Upper lobe of left lung (tissue), 4 donors: ENCODE results near the gene BOC.

Experiments
- POLR2A ChIP-seq, 4 donors: fragments of 450-650 bp; IDR thresholded peaks; one replicate each; pipeline ENCODE4 v1.5.1; 2016 to 2017; ENCODE audit warnings: antibody characterized with exemption in 4 of 4, mild to moderate bottlenecking in 2 of 4
- POLR2AphosphoS5 ChIP-seq, 2 donors: sonication (generic); formaldehyde crosslinking; IDR thresholded peaks; one replicate each; pipeline ENCODE4 v1.5.1; 2017; ENCODE audit warnings: antibody characterized with exemption in 2 of 2
- TF ChIP-seq, protein P1 (sequence below), 6 experiments: fragments of 450-650 bp in 4 of 6; fragments of 200-600 bp in 2 of 6; sonication (generic) in 2 of 6; IDR thresholded peaks; one replicate each; pipeline ENCODE4 v1.5.1; 2016 to 2019; ENCODE audit warnings: antibody characterized with exemption in 6 of 6

DNA sequence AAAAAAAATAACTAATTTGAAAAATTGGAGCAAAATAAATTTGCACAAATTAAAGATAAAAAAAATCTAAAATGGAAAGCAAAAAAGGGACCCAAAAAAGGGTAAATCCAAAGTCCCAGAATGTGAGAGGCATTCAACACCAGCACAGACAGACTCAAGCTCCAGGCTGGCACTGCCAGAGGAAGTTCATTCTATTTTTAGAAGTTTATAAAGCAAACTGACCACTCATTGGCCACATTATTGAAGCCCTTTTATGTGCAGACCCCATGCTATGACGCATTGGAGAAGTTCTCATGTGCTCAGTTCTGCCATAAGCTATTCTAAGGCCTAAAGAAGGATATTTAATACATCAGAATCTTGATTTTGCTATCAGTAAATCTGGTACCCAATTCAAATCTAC, 17.6 kb upstream of the BOC start:
- TF ChIP-seq, protein P1, sequence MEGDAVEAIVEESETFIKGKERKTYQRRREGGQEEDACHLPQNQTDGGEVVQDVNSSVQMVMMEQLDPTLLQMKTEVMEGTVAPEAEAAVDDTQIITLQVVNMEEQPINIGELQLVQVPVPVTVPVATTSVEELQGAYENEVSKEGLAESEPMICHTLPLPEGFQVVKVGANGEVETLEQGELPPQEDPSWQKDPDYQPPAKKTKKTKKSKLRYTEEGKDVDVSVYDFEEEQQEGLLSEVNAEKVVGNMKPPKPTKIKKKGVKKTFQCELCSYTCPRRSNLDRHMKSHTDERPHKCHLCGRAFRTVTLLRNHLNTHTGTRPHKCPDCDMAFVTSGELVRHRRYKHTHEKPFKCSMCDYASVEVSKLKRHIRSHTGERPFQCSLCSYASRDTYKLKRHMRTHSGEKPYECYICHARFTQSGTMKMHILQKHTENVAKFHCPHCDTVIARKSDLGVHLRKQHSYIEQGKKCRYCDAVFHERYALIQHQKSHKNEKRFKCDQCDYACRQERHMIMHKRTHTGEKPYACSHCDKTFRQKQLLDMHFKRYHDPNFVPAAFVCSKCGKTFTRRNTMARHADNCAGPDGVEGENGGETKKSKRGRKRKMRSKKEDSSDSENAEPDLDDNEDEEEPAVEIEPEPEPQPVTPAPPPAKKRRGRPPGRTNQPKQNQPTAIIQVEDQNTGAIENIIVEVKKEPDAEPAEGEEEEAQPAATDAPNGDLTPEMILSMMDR (IDR thresholded peaks at IDR 0.05): no peak
- no peak for TF ChIP-seq POLR2A (IDR thresholded peaks at IDR 0.05)
- no peak for TF ChIP-seq POLR2AphosphoS5 (IDR thresholded peaks at IDR 0.05)
